GM12878 (cell line): ENCODE measurements around the gene IFNGR2. TPM values are rescaled to one million over a fixed set of nuclear protein-coding genes. Genes with fewer than 3 reads are reported as not detected.

Source experiments
- CTCF ChIP-seq, 3 experiments: IDR thresholded peaks in 2 of 3; conservative IDR thresholded peaks in 1 of 3; 2 replicates each; pipeline ENCODE4 v1.5.1; 2011; ENCODE audit warnings: low read depth in 3 of 3, low read length in 3 of 3, mild to moderate bottlenecking in 3 of 3, control low read depth in 2 of 3, moderate library complexity in 2 of 3, inconsistent platforms in 1 of 3, mixed read lengths in 1 of 3; ENCODE audit not compliant: control insufficient read depth in 2 of 3, insufficient read depth in 1 of 3; ENCODE audit errors: extremely low read depth in 1 of 3
- CUX1 ChIP-seq: IDR thresholded peaks from 2 replicates; pipeline ENCODE4 v1.6.1; 2012; ENCODE audit warnings: improper control_type of control experiment, low read depth, low read length; ENCODE audit not compliant: insufficient replicate concordance
- EP300 ChIP-seq, 2 experiments: fragments of 150-350 bp in 1 of 2; IDR thresholded peaks; 2 replicates each; pipeline ENCODE4 v1.6.1; 2011 to 2012; ENCODE audit warnings: low read depth in 2 of 2, low read length in 2 of 2, borderline replicate concordance in 1 of 2, improper control_type of control experiment in 1 of 2, inconsistent platforms in 1 of 2; ENCODE audit not compliant: control insufficient read depth in 1 of 2
- EZH2 ChIP-seq: IDR thresholded peaks from 2 replicates; pipeline ENCODE4 v1.6.1; 2012; ENCODE audit warnings: low read depth, mild to moderate bottlenecking, control low read depth, inconsistent platforms, low read length, borderline replicate concordance; ENCODE audit not compliant: control insufficient read depth
- FOXM1 ChIP-seq: IDR thresholded peaks from 2 replicates; pipeline ENCODE4 v1.6.1; 2012; ENCODE audit warnings: low read depth, mild to moderate bottlenecking, inconsistent platforms, low read length, moderate library complexity
- MTA2 ChIP-seq: fragments of 450-650 bp; IDR thresholded peaks from 2 replicates; pipeline ENCODE4 v1.6.1; 2016; ENCODE audit warnings: low read depth, mild to moderate bottlenecking, moderate library complexity
- MXI1 ChIP-seq: fragments of 150-350 bp; IDR thresholded peaks from 2 replicates; pipeline ENCODE4 v1.6.1; 2011; ENCODE audit warnings: low read depth, mild to moderate bottlenecking, inconsistent platforms, low read length, improper control_type of control experiment
- NR2F1 ChIP-seq: fragments of 450-650 bp; conservative IDR thresholded peaks from 2 replicates; pipeline ENCODE4 v1.6.1; 2017; ENCODE audit warnings: mild to moderate bottlenecking
- RB1 ChIP-seq: fragments of 450-650 bp; formaldehyde crosslinking; IDR thresholded peaks from 2 replicates; pipeline ENCODE4 v1.6.1; 2017; ENCODE audit warnings: mild to moderate bottlenecking, borderline replicate concordance
- ZBED1 ChIP-seq: IDR thresholded peaks from 2 replicates; pipeline ENCODE4 v1.6.1; 2016; ENCODE audit warnings: borderline replicate concordance
- ZNF24 ChIP-seq: fragments of 450-650 bp; IDR thresholded peaks from 2 replicates; pipeline ENCODE4 v1.6.1; 2017; ENCODE audit warnings: antibody characterized with exemption, mild to moderate bottlenecking
- ZNF622 ChIP-seq: fragments of 450-650 bp; IDR thresholded peaks from 2 replicates; pipeline ENCODE4 v1.6.1; 2017; ENCODE audit warnings: mild to moderate bottlenecking, inconsistent platforms
- polyA plus RNA-seq, 11 experiments: library from polyadenylated mRNA; depleted of rRNA in 4 of 11; unstranded in 6 of 11; stranded (reverse) in 5 of 11; fragments of >200 nt; fragmentation: Nextera tagmentation in 4 of 11; fragmentation: Illumina TruSeq in 1 of 11; extraction: Ambion mirVana in 4 of 11; extraction: Trizol in 1 of 11; gene quantifications; 1 replicate in 1 of 11; 2 replicates in 10 of 11; pipeline versions ENCODE4 v1.2.1 to v1.2.3, GENCODE V29; 2011 to 2016; ENCODE audit warnings: inconsistent platforms in 2 of 11, missing spikeins in 2 of 11, low read depth in 1 of 11
- total RNA-seq, 4 experiments: library from RNA; depleted of rRNA in 3 of 4; stranded (reverse); fragments of >200 nt in 3 of 4; fragmentation: Illumina TruSeq in 1 of 4; extraction: Trizol in 1 of 4; gene quantifications; 2 replicates each; pipeline versions ENCODE4 v1.2.1 to v1.2.3, GENCODE V29; 2013 to 2021
- TF ChIP-seq, protein P1 (sequence below): IDR thresholded peaks from 2 replicates; pipeline ENCODE4 v1.6.1; 2012; ENCODE audit warnings: mild to moderate bottlenecking, low read depth, low read length
- TF ChIP-seq, protein P2 (sequence below): fragments of 150-350 bp; IDR thresholded peaks from 2 replicates; pipeline ENCODE4 v1.6.1; 2016; ENCODE audit warnings: low read depth, low read length

IFNGR2 gene
- total and polyA plus RNA-seq, 10 of the 15 experiments (the other 5 are each of a cell fraction or from before 2014, with no cell fraction given): 23.6 to 98.8 (median 77.0) TPM

GRCh38 chr21:33374450-33375096 is 28.6 kb upstream of the IFNGR2 start (continued):
- TF ChIP-seq EZH2: no peak
- peak in 1 of 2 experiments; percentile 27; a peak in 1 of 4 replicates for TF ChIP-seq EP300 (IDR thresholded peaks at IDR 0.05; ENCODE audit: borderline replicate concordance in 1 of 2, control insufficient read depth in 1 of 2, low read depth in 2 of 2, low read length in 2 of 2)
- TF ChIP-seq, protein P1, sequence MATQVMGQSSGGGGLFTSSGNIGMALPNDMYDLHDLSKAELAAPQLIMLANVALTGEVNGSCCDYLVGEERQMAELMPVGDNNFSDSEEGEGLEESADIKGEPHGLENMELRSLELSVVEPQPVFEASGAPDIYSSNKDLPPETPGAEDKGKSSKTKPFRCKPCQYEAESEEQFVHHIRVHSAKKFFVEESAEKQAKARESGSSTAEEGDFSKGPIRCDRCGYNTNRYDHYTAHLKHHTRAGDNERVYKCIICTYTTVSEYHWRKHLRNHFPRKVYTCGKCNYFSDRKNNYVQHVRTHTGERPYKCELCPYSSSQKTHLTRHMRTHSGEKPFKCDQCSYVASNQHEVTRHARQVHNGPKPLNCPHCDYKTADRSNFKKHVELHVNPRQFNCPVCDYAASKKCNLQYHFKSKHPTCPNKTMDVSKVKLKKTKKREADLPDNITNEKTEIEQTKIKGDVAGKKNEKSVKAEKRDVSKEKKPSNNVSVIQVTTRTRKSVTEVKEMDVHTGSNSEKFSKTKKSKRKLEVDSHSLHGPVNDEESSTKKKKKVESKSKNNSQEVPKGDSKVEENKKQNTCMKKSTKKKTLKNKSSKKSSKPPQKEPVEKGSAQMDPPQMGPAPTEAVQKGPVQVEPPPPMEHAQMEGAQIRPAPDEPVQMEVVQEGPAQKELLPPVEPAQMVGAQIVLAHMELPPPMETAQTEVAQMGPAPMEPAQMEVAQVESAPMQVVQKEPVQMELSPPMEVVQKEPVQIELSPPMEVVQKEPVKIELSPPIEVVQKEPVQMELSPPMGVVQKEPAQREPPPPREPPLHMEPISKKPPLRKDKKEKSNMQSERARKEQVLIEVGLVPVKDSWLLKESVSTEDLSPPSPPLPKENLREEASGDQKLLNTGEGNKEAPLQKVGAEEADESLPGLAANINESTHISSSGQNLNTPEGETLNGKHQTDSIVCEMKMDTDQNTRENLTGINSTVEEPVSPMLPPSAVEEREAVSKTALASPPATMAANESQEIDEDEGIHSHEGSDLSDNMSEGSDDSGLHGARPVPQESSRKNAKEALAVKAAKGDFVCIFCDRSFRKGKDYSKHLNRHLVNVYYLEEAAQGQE: no peak
- no peak for TF ChIP-seq CUX1
- peak; percentile 62 to 74 (median 63) for TF ChIP-seq CTCF (IDR thresholded peaks at IDR 0.05 in 2 of 3, conservative IDR thresholded peaks at IDR 0.05 in 1 of 3; ENCODE audit: control insufficient read depth in 2 of 3, extremely low read depth in 1 of 3, insufficient read depth in 1 of 3, low read depth in 3 of 3, low read length in 3 of 3)
- no peak for TF ChIP-seq ZNF24
- TF ChIP-seq FOXM1: no peak
- TF ChIP-seq MXI1: no peak
- TF ChIP-seq, protein P2, sequence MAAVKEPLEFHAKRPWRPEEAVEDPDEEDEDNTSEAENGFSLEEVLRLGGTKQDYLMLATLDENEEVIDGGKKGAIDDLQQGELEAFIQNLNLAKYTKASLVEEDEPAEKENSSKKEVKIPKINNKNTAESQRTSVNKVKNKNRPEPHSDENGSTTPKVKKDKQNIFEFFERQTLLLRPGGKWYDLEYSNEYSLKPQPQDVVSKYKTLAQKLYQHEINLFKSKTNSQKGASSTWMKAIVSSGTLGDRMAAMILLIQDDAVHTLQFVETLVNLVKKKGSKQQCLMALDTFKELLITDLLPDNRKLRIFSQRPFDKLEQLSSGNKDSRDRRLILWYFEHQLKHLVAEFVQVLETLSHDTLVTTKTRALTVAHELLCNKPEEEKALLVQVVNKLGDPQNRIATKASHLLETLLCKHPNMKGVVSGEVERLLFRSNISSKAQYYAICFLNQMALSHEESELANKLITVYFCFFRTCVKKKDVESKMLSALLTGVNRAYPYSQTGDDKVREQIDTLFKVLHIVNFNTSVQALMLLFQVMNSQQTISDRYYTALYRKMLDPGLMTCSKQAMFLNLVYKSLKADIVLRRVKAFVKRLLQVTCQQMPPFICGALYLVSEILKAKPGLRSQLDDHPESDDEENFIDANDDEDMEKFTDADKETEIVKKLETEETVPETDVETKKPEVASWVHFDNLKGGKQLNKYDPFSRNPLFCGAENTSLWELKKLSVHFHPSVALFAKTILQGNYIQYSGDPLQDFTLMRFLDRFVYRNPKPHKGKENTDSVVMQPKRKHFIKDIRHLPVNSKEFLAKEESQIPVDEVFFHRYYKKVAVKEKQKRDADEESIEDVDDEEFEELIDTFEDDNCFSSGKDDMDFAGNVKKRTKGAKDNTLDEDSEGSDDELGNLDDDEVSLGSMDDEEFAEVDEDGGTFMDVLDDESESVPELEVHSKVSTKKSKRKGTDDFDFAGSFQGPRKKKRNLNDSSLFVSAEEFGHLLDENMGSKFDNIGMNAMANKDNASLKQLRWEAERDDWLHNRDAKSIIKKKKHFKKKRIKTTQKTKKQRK: no peak
- no peak for TF ChIP-seq ZBED1
- no peak for TF ChIP-seq RB1
- peak; percentile 89 for TF ChIP-seq NR2F1
- no peak for TF ChIP-seq ZNF622
- peak; percentile 58; the same call in 1 of the 2 replicates for TF ChIP-seq MTA2
